Chondrocyte (in vitro differentiated cells): ENCODE measurements around the gene SERINC3. TPM values are rescaled to one million over a fixed set of nuclear protein-coding genes. Genes with fewer than 3 reads are reported as not detected.
A peak's percentile ranks its signal among the peaks of the same experiment; 100 is the strongest.

ENCODE experiments used
- DNase-seq: peaks from one replicate; pipeline ENCODE4 v3.0.0; 2021; ENCODE audit warnings: mixed read lengths, low spot score
- H3K27ac Mint-ChIP-seq: one replicate; pipeline ENCODE4 v1.8.0; 2021; ENCODE audit warnings: mild to moderate bottlenecking, moderate library complexity, mixed read lengths; ENCODE audit not compliant: unreplicated experiment
- H3K27me3 Mint-ChIP-seq: 2 replicates; pipeline ENCODE4 v1.8.0; 2021; ENCODE audit warnings: low read depth, mixed read lengths
- H3K36me3 Mint-ChIP-seq: 2 replicates; pipeline ENCODE4 v1.8.0; 2021; ENCODE audit warnings: low read depth, mixed read lengths
- H3K4me1 Mint-ChIP-seq: 2 replicates; pipeline ENCODE4 v1.8.0; 2021; ENCODE audit warnings: low read depth, mild to moderate bottlenecking, mixed read lengths
- H3K4me3 Mint-ChIP-seq: one replicate; pipeline ENCODE4 v1.8.0; 2021; ENCODE audit warnings: mild to moderate bottlenecking, moderate library complexity, mixed read lengths; ENCODE audit not compliant: unreplicated experiment
- H3K9me3 Mint-ChIP-seq: 2 replicates; pipeline ENCODE4 v1.8.0; 2021; ENCODE audit warnings: low read depth, mixed read lengths
- CTCF ChIP-seq: fragments of 200-600 bp; sonication (generic); IDR thresholded peaks from 2 replicates; pipeline ENCODE4 v1.5.0; 2021; ENCODE audit warnings: antibody characterized with exemption, mild to moderate bottlenecking, moderate library complexity
- total RNA-seq: library from RNA; stranded (reverse); gene quantifications from 3 replicates; pipeline ENCODE4 v1.2.1, GENCODE V29; 2021

The SERINC3 gene
- total RNA-seq, 1 donor from 2014 or later: 121 TPM

- H3K27ac Mint-ChIP-seq: no peak overlapping the region
- H3K4me1 Mint-ChIP-seq: peaks cover 15% of the 10 kb centered on the region
- H3K27me3 Mint-ChIP-seq: no peaks in the 10 kb centered on the region
- H3K9me3 Mint-ChIP-seq: no peaks in the 10 kb centered on the region
- no peak overlapping the region for H3K4me3 Mint-ChIP-seq
- H3K36me3 Mint-ChIP-seq: no peaks in the 10 kb centered on the region
- no peak for DNase-seq
- no peak for TF ChIP-seq CTCF
These were observed 57.4 kb downstream of the SERINC3 start for GRCh38 chr20:44464514-44464913.

GRCh38 chr20:44463466-44463865 is 58.4 kb downstream of the SERINC3 start:
- H3K9me3 Mint-ChIP-seq: no peaks in the 10 kb centered on the region
- no peak for DNase-seq
- peaks cover 15% of the 10 kb centered on the region for H3K4me1 Mint-ChIP-seq
- no peak overlapping the region for H3K4me3 Mint-ChIP-seq
- H3K27me3 Mint-ChIP-seq: no peaks in the 10 kb centered on the region
- no peak overlapping the region for H3K27ac Mint-ChIP-seq
- H3K36me3 Mint-ChIP-seq: no peaks in the 10 kb centered on the region
- TF ChIP-seq CTCF: no peak

- TF ChIP-seq CTCF: no peak
- Mint-ChIP-seq H3K9me3 (no peaks in the 10 kb centered on the region), H3K36me3 (no peaks in the 10 kb centered on the region), H3K4me3 (no peak overlapping the region), H3K27me3 (no peaks in the 10 kb centered on the region), H3K27ac (no peak overlapping the region), H3K4me1 (peaks cover 3% of the 10 kb centered on the region)
- peak; percentile 10 for DNase-seq
These were observed 60.1 kb downstream of the SERINC3 start for GRCh38 chr20:44461803-44462174.

- Mint-ChIP-seq H3K4me1 (no peaks in the 10 kb centered on the region), H3K27ac (no peak overlapping the region), H3K36me3 (no peaks in the 10 kb centered on the region), H3K4me3 (no peak overlapping the region), H3K9me3 (no peaks in the 10 kb centered on the region), H3K27me3 (no peaks in the 10 kb centered on the region)
- TF ChIP-seq CTCF: peak; percentile 17
- DNase-seq: peak; percentile 11
These were observed 60.6 kb downstream of the SERINC3 start for GRCh38 chr20:44461142-44461802.

DNA sequence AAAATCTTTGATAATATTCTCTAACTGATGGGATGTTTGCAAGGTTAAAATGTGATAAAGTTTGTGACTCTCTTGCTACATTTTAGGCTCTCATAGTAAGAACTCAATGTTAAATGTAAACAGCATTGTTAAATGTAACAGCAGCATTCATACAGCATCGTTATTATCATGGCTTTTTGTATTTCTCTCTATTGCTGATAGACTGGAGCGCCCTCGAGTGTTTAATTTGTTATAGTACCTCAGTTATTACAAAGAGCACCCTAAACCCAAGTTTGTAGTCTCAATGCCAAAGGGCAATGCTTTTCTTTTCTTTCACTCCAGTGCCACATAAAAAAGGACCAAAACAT is 61.1 kb downstream of the SERINC3 start:
- DNase-seq: no peak
- H3K27me3 Mint-ChIP-seq: no peaks in the 10 kb centered on the region
- no peaks in the 10 kb centered on the region for H3K9me3 Mint-ChIP-seq
- peak; percentile 73 for TF ChIP-seq CTCF
- no peak overlapping the region for H3K27ac Mint-ChIP-seq
- H3K4me1 Mint-ChIP-seq: no peaks in the 10 kb centered on the region
- H3K36me3 Mint-ChIP-seq: no peaks in the 10 kb centered on the region
- no peak overlapping the region for H3K4me3 Mint-ChIP-seq
